ENCODE results near the gene SLITRK1.

SLITRK1 gene

DNA sequence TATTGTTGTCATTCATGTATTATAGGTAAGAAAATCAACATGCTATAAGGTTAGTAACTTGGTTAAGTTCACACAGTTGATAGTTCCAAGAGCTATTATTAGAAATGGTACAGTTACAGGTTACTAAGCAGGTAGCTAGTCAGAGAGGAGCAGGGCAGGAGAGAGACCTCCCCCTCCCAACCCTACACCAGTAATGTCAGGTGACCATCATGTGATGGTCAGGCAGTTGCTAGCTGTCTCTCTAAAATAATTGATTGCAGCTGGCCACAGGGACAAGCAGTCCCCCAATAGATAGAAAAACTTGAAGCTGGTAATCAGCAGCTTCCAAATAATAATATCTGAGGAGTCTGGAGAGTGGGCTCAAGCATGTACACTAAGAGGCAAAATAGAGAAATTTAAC, 14.6 kb downstream of the SLITRK1 start:
- no peak for DNase-seq (ENCODE audit: low read depth in 2 of 2)

DNA sequence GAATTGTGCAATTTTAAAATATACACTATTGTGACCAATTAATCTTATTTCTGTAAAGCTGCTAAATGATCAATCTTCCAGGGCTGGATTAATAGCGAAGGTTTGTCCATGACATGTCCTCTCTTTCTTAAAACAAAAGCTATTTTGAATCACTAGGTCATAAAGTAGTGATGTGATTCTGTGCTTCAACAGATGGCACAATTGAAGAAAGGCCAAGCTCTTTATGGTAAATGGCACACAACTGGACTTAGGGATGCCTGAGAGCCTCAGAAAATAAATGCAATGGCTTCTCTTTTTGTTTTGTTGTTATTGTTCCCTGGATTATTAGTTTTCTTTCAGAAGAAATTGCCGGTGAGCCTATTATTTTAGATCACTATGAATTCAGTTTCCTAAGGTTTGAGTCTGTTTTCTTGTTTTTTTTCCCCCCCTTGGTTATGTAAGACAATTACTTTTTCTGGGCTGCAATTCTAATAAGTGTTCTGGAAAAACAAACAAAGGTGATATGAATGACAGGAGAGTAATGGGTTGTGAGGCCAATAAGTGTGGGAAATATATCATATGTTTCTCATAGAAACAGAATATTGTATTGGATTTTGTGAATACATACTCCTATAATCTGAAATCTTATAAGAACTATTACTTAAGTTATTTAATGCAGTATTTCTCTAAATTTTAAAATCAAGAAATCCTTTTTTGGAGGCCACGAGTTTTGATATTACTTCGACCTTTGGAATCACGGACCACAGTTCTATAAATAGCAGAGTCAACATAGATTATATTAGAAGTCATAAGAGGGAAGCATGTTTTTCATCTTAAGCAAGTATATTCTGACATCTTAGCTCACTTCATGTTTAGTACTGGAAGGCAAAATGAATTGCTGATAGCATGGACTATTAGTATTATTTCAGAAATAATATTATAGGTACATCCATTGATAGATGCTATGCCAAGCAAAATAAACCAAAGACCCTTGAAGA, 16.8 kb downstream of the SLITRK1 start:
- DNase-seq (ENCODE audit: low read depth in 2 of 2), result no peak

DNA sequence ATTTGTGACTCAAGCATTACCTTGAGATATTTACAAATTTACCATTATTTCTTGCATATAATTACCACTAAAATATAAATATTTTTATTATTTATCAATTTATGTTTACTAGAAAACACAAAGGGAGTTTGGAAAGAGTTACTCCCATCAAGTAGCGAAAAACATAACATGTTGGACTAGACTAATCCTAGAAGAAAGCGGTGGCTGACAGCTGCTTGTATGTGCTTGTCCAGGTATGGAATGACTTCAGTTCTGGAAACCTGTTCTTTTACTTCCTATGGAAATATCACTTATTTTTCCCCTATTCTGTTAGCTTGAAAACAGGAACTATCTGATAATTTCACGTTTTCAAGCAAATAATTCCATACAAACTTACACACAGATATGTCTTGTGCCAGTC, 28.5 kb downstream of the SLITRK1 start:
- no peak for DNase-seq (ENCODE audit: low read depth in 2 of 2)

DNA sequence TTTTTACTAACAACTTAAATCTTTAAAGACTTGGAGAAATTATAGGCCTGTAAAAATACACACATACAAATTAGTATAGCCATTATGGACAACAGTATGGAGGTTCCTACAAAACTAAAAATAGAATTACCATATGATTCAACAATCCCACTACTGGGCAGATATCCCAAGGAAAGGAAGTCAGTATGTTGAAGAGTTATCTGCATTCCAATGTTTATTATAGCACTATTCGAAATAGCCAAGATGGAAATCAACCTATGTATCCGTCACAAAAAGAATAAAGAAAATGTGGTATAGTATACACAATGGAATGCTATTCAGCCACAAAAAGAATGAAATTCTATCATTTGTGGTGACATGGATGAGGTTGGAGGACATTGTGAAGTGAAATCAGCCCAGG, 37.2 kb downstream of the SLITRK1 start:
- DNase-seq (ENCODE audit: low read depth in 2 of 2), result no peak

DNA sequence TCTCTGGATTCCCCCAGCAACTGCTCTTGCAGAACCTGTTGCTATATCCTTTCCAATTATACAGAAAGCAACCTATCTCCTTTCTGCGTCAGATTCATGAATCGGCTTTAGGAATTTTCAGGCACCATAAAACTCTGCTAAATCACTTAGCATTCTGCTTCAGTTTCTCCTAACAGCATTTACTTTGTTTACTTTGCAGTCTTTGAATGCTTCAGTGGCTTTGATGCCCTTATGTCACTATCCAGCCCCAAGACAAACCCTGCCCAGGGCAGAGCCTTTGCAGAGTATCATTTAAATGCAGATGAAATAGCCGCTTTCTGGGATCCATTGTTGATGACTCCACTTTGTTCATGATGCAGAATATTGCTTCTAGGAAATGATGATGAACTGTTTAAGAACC, 43.1 kb downstream of the SLITRK1 start:
- no peak for DNase-seq (ENCODE audit: low read depth in 2 of 2)

DNA sequence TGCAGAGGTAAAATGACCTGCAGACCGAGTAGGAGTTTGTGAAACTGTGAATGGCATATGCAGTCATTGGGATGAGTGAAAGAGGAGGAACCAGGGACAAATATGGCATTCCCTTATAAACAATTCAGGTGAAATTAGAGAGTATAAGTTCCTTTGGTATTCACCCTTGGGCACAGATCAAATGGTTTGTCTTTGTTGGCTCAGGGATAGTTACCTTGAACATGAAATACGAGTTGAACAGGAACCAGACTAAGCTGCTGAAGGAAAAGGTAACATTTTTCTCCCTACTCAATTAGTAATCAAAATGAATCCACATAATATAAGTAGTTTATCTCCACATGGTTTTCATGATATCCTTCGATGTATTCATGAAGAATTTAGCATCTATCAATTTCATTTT, 50.5 kb downstream of the SLITRK1 start:
- no peak for DNase-seq (ENCODE audit: low read depth in 2 of 2)

DNA sequence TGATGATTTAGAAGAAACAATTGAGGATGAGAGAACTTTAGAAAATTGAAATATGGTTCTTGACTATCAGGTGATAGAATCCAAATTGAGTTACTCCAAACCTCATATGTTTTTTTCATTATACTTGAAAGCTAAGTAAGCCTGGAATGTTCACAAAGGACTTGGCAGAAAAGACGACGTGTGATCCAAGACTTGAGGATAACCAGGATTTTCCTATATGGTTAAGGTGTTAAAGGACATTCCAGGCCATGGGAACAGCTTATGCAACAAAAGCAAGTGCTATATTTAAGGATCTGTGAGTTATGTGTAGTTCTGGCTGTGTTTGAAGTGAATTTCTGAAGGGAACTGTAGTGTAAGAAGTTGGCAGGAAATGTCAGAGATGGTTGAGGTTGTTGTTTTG, 52.5 kb downstream of the SLITRK1 start:
- no peak for DNase-seq (ENCODE audit: low read depth in 2 of 2)

DNA sequence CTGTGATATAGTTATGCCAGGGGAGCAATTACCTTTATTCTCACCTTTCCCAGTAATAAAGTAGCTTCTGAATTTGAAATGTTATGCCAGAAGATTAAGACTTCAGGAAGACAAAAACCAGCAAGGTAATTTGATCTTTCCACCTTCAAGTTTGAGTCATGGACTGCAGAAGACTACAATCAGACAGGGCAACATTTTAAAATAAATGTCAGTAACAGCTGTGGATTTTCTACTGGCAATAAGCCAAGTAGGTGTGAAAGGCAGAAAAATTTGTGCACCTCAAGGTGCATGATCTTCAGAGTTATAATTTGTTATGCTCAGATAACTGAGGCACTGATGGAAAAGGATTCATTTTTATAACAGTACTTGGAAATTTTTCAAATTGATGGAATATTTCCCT, 54.9 kb downstream of the SLITRK1 start:
- DNase-seq (ENCODE audit: low read depth in 2 of 2), result no peak

Data from stimulated activated CD8-positive, alpha-beta memory T cell treated with anti-CD3 and anti-CD28 coated beads, Interleukin-7, amount 100 ng/mL, for 4 hours (primary cell).